HG03066 (cell line): Measurements from ENCODE around the gene ZNF791.
A peak's percentile ranks its signal among the peaks of the same experiment; 100 is the strongest.
"Not testable (repeated sequence)": the region's sequence is repeated elsewhere in the genome, so short reads cannot be mapped to it uniquely, and the experiment has no call there.

Source experiments
- ATAC-seq: cut with Tn5 transposase; IDR thresholded peaks from one replicate; pipeline ENCODE4 v1.9.1; 2021; ENCODE audit warnings: low read depth; ENCODE audit not compliant: unreplicated experiment

The ZNF791 gene

GRCh38 chr19:12665671-12666264 is 55.0 kb downstream of the ZNF791 start:
- no peak for ATAC-seq

- ATAC-seq: peak; percentile 43
Measured at GRCh38 chr19:12666265-12667048, 55.7 kb downstream of the ZNF791 start, which contains the start of the genes MAN2B1 and WDR83. MAN2B1 (minus strand) TSS chr19:12666742; CDS start chr19:12666701, 41 bp downstream. WDR83 (plus strand) TSS chr19:12666807; CDS start chr19:12669791, 2,984 bp downstream.

- no peak for ATAC-seq
Measured at GRCh38 chr19:12667731-12668302, 57.1 kb downstream of the ZNF791 start.

GRCh38 chr19:12668346-12668745 is 57.6 kb downstream of the ZNF791 start:
- ATAC-seq: no peak

GRCh38 chr19:12668932-12669269 is 58.2 kb downstream of the ZNF791 start:
- no peak for ATAC-seq

GRCh38 chr19:12669270-12670158 is 58.8 kb downstream of the ZNF791 start:
- ATAC-seq: no peak

GRCh38 chr19:12670159-12670928 is 59.6 kb downstream of the ZNF791 start:
- no peak for ATAC-seq

GRCh38 chr19:12672744-12673143 is 62.0 kb downstream of the ZNF791 start:
- no peak for ATAC-seq

GRCh38 chr19:12675399-12675798 is 64.7 kb downstream of the ZNF791 start:
- ATAC-seq: no peak

- ATAC-seq: no peak
Measured at GRCh38 chr19:12675940-12676339, 65.2 kb downstream of the ZNF791 start.

GRCh38 chr19:12676384-12676792 is 65.7 kb downstream of the ZNF791 start:
- ATAC-seq: no peak

GRCh38 chr19:12676928-12677327 is 66.2 kb downstream of the ZNF791 start:
- ATAC-seq: no peak

GRCh38 chr19:12678039-12678438 is 67.3 kb downstream of the ZNF791 start:
- ATAC-seq: not testable (repeated sequence)

GRCh38 chr19:12680034-12680433 is 69.3 kb downstream of the ZNF791 start:
- ATAC-seq: no peak

- ATAC-seq: peak; percentile 79
Measured at GRCh38 chr19:12681074-12681987, 70.6 kb downstream of the ZNF791 start, which contains the start of gene DHPS. DHPS (minus strand) TSS chr19:12681880; CDS start chr19:12681766, 114 bp downstream.
